IPS-18a (cell line): ENCODE results near the gene CA10.

Experiments used
- H3K27ac ChIP-seq: one replicate; pipeline ENCODE4 v1.5.1; 2013; ENCODE audit warnings: low read length
- H3K27me3 ChIP-seq: one replicate; pipeline ENCODE4 v1.6.1; 2013; ENCODE audit warnings: mild to moderate bottlenecking, low read length; ENCODE audit not compliant: control insufficient read depth, insufficient read depth
- H3K36me3 ChIP-seq: one replicate; pipeline ENCODE4 v1.6.1; 2013; ENCODE audit warnings: low read depth, low read length; ENCODE audit not compliant: control insufficient read depth
- H3K4me1 ChIP-seq: one replicate; pipeline ENCODE4 v1.6.1; 2013; ENCODE audit warnings: low read depth, low read length; ENCODE audit not compliant: control insufficient read depth
- H3K4me3 ChIP-seq: one replicate; pipeline ENCODE4 v1.5.1; 2013; ENCODE audit warnings: low read length
- H3K9ac ChIP-seq: one replicate; pipeline ENCODE4 v1.6.1; 2013; ENCODE audit warnings: mild to moderate bottlenecking, low read length, moderate library complexity
- H3K9me3 ChIP-seq: one replicate; pipeline ENCODE4 v1.6.1; 2013; ENCODE audit warnings: low read depth, low read length; ENCODE audit not compliant: control insufficient read depth

CA10 gene

GRCh38 chr17:51995797-51996403 lies 162.6 kb downstream of the CA10 start:
- Histone ChIP-seq H3K27me3 (no peaks in the 10 kb centered on the region), H3K9me3 (no peaks in the 10 kb centered on the region), H3K4me3 (no peak overlapping the region), H3K4me1 (peaks cover 3% of the 10 kb centered on the region), H3K9ac (no peak overlapping the region), H3K27ac (no peak overlapping the region), H3K36me3 (no peaks in the 10 kb centered on the region)

- Histone ChIP-seq H3K27ac (no peak overlapping the region), H3K4me1 (peaks cover 3% of the 10 kb centered on the region)
Measured at GRCh38 chr17:51992864-51993416, 165.6 kb downstream of the CA10 start.

GRCh38 chr17:51971121-51971520 lies 187.4 kb downstream of the CA10 start:
- Histone ChIP-seq H3K27ac (no peak overlapping the region), H3K9me3 (no peaks in the 10 kb centered on the region), H3K27me3 (no peaks in the 10 kb centered on the region), H3K4me3 (no peak overlapping the region), H3K9ac (no peak overlapping the region), H3K4me1 (no peaks in the 10 kb centered on the region), H3K36me3 (no peaks in the 10 kb centered on the region)

More at GRCh38 chr17:51992864-51993416, 165.6 kb downstream of the CA10 start:
- Histone ChIP-seq H3K9ac (no peak overlapping the region), H3K36me3 (no peaks in the 10 kb centered on the region), H3K27me3 (no peaks in the 10 kb centered on the region), H3K9me3 (no peaks in the 10 kb centered on the region), H3K4me3 (no peak overlapping the region)

DNA sequence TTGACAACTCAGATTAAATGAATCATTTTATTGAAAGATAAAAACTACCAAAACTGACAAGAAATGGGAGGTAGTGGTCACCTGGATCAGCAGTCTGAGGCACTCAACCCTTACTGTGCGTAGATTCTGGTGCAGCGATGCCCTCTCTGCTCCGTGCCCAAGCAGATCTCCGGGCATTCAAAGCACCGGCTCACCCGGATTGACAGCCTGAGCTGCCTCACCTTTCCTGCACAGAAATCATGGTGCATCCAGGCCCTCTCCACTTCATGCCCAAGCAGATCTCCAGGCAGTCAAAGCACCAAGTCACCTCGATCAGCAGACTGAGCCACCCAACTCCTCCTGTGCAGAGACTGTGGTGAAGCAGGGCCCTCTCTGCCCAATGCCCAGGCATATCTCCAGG lies 196.8 kb downstream of the CA10 start:
- no peak overlapping the region for H3K9ac ChIP-seq
- no peaks in the 10 kb centered on the region for H3K27me3 ChIP-seq
- no peak overlapping the region for H3K27ac ChIP-seq
- no peaks in the 10 kb centered on the region for H3K4me1 ChIP-seq
- H3K4me3 ChIP-seq: no peak overlapping the region
- peaks cover 10% of the 10 kb centered on the region for H3K9me3 ChIP-seq
- no peaks in the 10 kb centered on the region for H3K36me3 ChIP-seq

DNA sequence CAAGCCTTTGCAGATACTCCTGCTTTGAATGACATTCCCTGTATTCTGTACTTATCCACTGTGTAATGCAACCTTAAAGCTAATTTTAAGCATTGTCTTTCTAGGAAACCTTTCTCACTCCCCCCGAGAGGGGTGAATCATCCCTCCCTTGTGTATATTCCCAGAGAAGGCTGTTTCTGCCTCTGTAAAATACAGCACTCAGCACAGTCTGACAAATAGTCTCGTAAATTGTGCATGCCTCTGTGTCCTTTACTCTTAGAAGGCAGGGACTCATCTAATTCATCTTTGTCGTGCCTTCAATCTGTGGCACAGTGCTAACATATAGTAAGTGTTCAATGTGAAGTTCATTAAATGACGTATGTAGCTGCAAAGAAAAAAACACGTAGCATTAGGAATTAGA lies 200.7 kb downstream of the CA10 start:
- no peak overlapping the region for H3K4me3 ChIP-seq
- H3K4me1 ChIP-seq: no peaks in the 10 kb centered on the region
- H3K9ac ChIP-seq: no peak overlapping the region
- no peaks in the 10 kb centered on the region for H3K27me3 ChIP-seq
- peaks cover 10% of the 10 kb centered on the region for H3K9me3 ChIP-seq
- H3K36me3 ChIP-seq: no peaks in the 10 kb centered on the region
- no peak overlapping the region for H3K27ac ChIP-seq

DNA sequence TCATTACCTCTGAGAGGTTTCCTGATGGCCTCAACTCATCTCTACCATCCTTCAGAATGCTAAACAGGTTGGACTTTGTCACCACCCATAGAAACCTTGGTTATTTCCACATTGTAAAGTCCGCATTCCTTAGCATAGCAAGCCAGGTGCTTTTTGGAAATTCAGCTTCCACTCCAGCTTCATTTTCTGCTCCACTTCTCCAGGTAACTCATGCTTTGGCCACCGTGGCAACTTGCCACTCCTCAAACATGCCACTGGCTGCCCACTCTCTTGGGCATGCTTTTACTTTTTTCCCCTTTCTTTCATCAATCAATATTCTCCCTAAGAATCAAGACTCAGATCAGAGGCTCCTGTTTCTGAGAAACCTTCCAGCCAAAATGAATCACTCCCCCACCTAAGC lies 203.3 kb downstream of the CA10 start:
- Histone ChIP-seq H3K36me3 (no peaks in the 10 kb centered on the region), H3K4me3 (no peak overlapping the region), H3K9ac (no peak overlapping the region), H3K27ac (no peak overlapping the region), H3K9me3 (no peaks in the 10 kb centered on the region), H3K27me3 (no peaks in the 10 kb centered on the region), H3K4me1 (no peaks in the 10 kb centered on the region)

GRCh38 chr17:51954232-51954765 lies 204.2 kb downstream of the CA10 start:
- no peaks in the 10 kb centered on the region for H3K9me3 ChIP-seq
- H3K27ac ChIP-seq: no peak overlapping the region
- H3K9ac ChIP-seq: no peak overlapping the region
- no peaks in the 10 kb centered on the region for H3K27me3 ChIP-seq
- H3K4me1 ChIP-seq: no peaks in the 10 kb centered on the region
- no peaks in the 10 kb centered on the region for H3K36me3 ChIP-seq
- no peak overlapping the region for H3K4me3 ChIP-seq

DNA sequence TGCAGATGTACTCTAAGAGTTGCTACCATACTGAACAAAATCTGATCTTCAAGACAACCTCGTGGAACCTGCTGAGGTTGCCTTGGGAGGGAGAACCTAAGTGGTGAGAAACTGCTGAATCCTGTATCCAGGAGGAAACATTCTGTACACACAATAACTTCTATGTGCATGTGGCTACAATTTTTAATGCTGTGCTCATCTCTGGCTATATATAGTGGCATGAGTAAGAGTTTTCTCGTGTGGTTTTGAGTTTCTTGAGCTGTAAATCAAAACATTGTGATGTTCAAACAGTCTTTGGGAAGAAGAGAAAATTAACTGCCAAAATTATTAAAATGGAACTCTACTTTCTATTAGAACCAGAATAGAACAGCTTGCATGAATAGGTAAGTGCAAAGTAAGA lies 206.8 kb downstream of the CA10 start:
- no peak overlapping the region for H3K4me3 ChIP-seq
- no peaks in the 10 kb centered on the region for H3K36me3 ChIP-seq
- no peak overlapping the region for H3K9ac ChIP-seq
- H3K4me1 ChIP-seq: no peaks in the 10 kb centered on the region
- H3K27ac ChIP-seq: no peak overlapping the region
- H3K9me3 ChIP-seq: no peaks in the 10 kb centered on the region
- H3K27me3 ChIP-seq: no peaks in the 10 kb centered on the region

DNA sequence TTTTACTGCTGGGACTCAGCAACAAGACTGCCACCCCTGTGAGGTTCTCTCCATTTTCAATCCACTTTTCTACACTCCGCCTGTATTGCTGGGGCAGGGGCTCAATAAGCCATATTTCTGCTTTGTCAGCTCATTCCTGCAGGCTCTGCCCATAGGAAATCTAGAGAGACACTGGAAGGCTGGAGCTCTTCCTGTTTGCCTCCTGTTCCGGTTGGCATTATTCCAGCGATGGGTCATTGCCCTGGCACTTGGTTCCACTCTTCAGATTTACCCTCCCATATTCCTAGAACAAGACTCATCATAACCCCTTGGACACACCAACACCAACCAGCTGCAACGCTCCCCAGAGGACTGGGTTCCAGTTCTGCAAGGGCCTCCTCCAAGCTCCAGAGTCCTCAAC lies 210.4 kb downstream of the CA10 start:
- no peak overlapping the region for H3K27ac ChIP-seq
- no peak overlapping the region for H3K4me3 ChIP-seq
- H3K9me3 ChIP-seq: no peaks in the 10 kb centered on the region
- H3K4me1 ChIP-seq: no peaks in the 10 kb centered on the region
- H3K27me3 ChIP-seq: no peaks in the 10 kb centered on the region
- H3K36me3 ChIP-seq: no peaks in the 10 kb centered on the region
- H3K9ac ChIP-seq: no peak overlapping the region

GRCh38 chr17:51947160-51947735 lies 211.3 kb downstream of the CA10 start:
- Histone ChIP-seq H3K4me1 (peaks cover 3% of the 10 kb centered on the region), H3K27me3 (no peaks in the 10 kb centered on the region), H3K4me3 (no peak overlapping the region), H3K27ac (no peak overlapping the region), H3K9me3 (no peaks in the 10 kb centered on the region), H3K9ac (no peak overlapping the region), H3K36me3 (no peaks in the 10 kb centered on the region)

DNA sequence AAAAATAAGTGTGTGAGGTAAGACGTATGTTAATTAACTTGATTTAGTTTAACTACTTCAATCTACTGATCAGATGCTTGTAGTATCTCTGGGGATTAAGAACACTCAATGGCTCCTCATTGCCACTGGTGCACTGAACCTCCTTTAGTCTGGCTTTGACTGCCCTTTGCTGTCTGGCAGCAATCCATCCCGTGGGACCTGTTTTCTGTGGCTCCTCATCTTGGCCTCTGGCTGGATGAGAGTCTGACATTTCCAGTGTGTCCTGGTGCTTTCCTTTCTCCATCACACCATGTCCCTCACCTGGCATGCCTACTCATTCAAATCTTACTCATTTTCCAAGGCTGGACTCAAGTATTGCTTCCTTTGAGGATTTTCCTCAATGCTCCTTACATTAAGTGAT lies 212.2 kb downstream of the CA10 start:
- Histone ChIP-seq H3K27me3 (no peaks in the 10 kb centered on the region), H3K4me1 (peaks cover 4% of the 10 kb centered on the region), H3K9me3 (no peaks in the 10 kb centered on the region), H3K27ac (no peak overlapping the region), H3K36me3 (no peaks in the 10 kb centered on the region), H3K9ac (no peak overlapping the region), H3K4me3 (no peak overlapping the region)

DNA sequence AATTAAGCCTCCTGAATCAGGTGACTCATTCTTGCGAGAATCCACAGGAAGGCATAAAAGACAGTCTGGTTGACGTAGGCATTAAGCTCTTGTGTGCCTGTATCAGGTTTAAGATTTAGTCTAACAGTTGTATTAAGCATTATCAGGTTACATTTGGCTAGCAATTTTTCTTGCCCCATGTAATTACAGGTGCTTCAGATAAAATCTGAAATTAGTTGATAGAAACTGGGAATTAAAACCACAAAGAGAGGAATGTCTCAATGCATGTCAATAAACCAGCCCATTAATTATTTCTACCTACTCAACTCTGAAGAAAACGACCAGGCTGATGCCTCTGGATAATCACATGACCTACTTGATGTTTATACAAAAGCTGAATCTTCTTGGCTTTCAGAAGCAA lies 217.2 kb downstream of the CA10 start:
- Histone ChIP-seq H3K9ac (no peak overlapping the region), H3K9me3 (no peaks in the 10 kb centered on the region), H3K36me3 (no peaks in the 10 kb centered on the region), H3K27ac (no peak overlapping the region), H3K4me3 (no peak overlapping the region), H3K4me1 (peaks cover 7% of the 10 kb centered on the region), H3K27me3 (no peaks in the 10 kb centered on the region)
